Tibial artery (tissue), 4 donors: ENCODE measurements around the gene SUSD6.
A peak's percentile ranks its signal among the peaks of the same experiment; 100 is the strongest.

Experiments used
- DNase-seq, 2 donors: peaks; one replicate each; pipeline ENCODE4 v3.0.0-alpha.2; 2019
- H3K27ac ChIP-seq, 2 donors: fragments of 200-600 bp; sonication (generic) in 1 of 2; 1 replicate in 1 of 2; 2 replicates in 1 of 2; pipeline ENCODE4 v1.5.1; 2018 to 2019; ENCODE audit warnings: mild to moderate bottlenecking in 1 of 2
- H3K27me3 ChIP-seq, 2 donors: fragments of 200-600 bp; sonication (generic) in 1 of 2; one replicate each; pipeline versions ENCODE4 v1.5.1 to v1.6.0; 2016 to 2019
- H3K36me3 ChIP-seq, 3 donors: fragments of 200-600 bp; sonication (generic) in 2 of 3; one replicate each; pipeline ENCODE4 v1.5.1; 2016 to 2019; ENCODE audit warnings: mild to moderate bottlenecking in 2 of 3
- H3K4me1 ChIP-seq, 4 donors: fragments of 200-600 bp; sonication (generic) in 2 of 4; 1 replicate in 3 of 4; 2 replicates in 1 of 4; pipeline ENCODE4 v1.5.1; 2016 to 2019
- H3K4me3 ChIP-seq, 2 donors: fragments of 200-600 bp; sonication (generic) in 1 of 2; 1 replicate in 1 of 2; 2 replicates in 1 of 2; pipeline ENCODE4 v1.5.1; 2018 to 2019; ENCODE audit warnings: mild to moderate bottlenecking in 2 of 2
- H3K9me3 ChIP-seq, 3 donors: fragments of 200-600 bp; sonication (generic) in 1 of 3; one replicate each; pipeline ENCODE4 v1.5.1; 2016 to 2019
- intact Hi-C: fragments of 100-400 bp; cut with DNase I; formaldehyde crosslinking; loops from one replicate; pipeline ENCODE4 v1.15.0; 2023; ENCODE audit warnings: low total_unique reads
- TF ChIP-seq, protein P1 (sequence below), 2 experiments: fragments of 200-600 bp in 1 of 2; fragments of 450-650 bp in 1 of 2; IDR thresholded peaks; one replicate each; pipeline ENCODE4 v1.5.1; 2017 to 2019; ENCODE audit warnings: antibody characterized with exemption in 2 of 2, mild to moderate bottlenecking in 1 of 2, moderate library complexity in 1 of 2

SUSD6 gene, protein sequence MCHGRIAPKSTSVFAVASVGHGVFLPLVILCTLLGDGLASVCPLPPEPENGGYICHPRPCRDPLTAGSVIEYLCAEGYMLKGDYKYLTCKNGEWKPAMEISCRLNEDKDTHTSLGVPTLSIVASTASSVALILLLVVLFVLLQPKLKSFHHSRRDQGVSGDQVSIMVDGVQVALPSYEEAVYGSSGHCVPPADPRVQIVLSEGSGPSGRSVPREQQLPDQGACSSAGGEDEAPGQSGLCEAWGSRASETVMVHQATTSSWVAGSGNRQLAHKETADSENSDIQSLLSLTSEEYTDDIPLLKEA

DNA sequence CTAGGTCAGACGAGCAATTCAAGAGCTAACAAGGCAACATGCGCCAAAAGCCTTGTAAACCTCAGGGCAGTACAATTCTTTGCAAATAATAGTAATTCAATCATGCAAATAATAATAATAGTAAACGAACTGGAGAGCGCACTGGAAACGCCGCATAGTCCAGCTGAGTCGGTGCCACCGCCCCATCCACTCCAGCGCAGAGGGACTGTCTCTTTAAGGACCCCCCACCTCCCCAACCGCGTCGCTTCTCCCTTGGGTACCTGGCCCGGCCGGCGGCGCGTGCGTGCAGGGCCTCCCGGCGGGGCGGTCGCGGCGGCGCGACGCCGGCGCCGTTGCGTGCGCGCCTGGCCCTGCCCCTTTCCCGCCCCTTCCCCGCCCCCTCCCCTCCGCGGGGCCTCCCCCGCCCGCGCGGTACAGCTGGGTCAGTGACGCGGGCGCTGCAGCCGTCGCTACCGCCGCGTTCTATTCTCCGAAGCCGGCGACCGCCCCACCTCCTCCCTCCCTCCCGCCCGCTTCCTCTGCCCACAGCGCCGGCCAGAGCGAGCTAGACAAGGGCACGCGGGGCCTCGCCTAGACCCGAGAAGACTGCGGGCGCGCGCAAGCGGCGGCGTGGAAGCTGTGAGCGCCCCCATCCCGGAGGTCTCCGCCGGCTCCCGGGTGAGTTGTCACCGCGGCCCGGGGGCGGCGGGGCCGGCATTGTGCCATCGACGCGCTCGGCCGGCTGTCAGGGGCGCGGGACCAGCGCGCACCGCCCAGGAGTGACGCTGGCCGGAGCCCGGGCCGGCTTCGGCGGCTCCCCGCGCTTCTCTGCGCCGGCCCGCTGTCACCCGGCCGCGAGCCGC lies at the start of gene SUSD6:
Gene SUSD6, plus strand, starts transcription at position 425 of the 842 bp plus-strand sequence. CDS start 46,997 bp downstream, outside the sequence.
- TF ChIP-seq, protein P1, sequence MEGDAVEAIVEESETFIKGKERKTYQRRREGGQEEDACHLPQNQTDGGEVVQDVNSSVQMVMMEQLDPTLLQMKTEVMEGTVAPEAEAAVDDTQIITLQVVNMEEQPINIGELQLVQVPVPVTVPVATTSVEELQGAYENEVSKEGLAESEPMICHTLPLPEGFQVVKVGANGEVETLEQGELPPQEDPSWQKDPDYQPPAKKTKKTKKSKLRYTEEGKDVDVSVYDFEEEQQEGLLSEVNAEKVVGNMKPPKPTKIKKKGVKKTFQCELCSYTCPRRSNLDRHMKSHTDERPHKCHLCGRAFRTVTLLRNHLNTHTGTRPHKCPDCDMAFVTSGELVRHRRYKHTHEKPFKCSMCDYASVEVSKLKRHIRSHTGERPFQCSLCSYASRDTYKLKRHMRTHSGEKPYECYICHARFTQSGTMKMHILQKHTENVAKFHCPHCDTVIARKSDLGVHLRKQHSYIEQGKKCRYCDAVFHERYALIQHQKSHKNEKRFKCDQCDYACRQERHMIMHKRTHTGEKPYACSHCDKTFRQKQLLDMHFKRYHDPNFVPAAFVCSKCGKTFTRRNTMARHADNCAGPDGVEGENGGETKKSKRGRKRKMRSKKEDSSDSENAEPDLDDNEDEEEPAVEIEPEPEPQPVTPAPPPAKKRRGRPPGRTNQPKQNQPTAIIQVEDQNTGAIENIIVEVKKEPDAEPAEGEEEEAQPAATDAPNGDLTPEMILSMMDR (IDR thresholded peaks at IDR 0.05) = no peak
- intact Hi-C loops = loop anchor here (10.0 kb wide), 1 partner anchor 53 kb away; no protein-coding TSS in a partner anchor
- H3K4me1 ChIP-seq = peaks cover 0 to 51% (median 44%) of the 10 kb centered on the region in 4 donors
- peak; percentile 89 to 95 for DNase-seq
- H3K36me3 ChIP-seq = no peaks in the 10 kb centered on the region
- peak within 1 kb of the TSS; percentile 92 to 97 for H3K27ac ChIP-seq
- no peaks in the 10 kb centered on the region for H3K27me3 ChIP-seq
- peak within 1 kb of the TSS; percentile 83 to 91 for H3K4me3 ChIP-seq
- no peaks in the 10 kb centered on the region for H3K9me3 ChIP-seq

DNA sequence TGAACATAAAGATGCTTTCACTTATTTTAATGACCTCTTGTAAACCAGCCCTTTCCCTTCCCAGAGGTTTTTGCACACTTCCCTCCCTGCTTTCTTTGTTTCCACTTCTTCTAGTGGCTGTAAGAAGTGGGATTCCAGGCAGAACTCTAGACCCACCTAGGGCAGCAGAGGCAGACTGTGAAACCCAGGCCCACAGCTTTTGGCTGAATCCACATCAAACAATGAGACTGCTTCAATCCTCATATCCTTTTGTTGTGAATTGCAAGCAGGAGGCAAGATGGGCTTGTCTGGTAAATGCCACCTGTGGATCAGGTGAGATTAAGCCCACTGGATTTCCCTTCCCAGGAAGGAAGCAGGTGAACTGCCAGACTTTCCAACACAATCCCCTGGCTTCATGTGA lies 49.5 kb upstream of the SUSD6 start:
- intact Hi-C loops = no loop called here
- Histone ChIP-seq H3K27me3 (peaks cover 0 to 48% of the 10 kb centered on the region in 2 donors), H3K4me3 (no peak overlapping the region), H3K4me1 (no peaks in the 10 kb centered on the region), H3K36me3 (no peaks in the 10 kb centered on the region), H3K27ac (no peak overlapping the region), H3K9me3 (no peaks in the 10 kb centered on the region)
- no peak for DNase-seq
- TF ChIP-seq, protein P1 (IDR thresholded peaks at IDR 0.05) = no peak

DNA sequence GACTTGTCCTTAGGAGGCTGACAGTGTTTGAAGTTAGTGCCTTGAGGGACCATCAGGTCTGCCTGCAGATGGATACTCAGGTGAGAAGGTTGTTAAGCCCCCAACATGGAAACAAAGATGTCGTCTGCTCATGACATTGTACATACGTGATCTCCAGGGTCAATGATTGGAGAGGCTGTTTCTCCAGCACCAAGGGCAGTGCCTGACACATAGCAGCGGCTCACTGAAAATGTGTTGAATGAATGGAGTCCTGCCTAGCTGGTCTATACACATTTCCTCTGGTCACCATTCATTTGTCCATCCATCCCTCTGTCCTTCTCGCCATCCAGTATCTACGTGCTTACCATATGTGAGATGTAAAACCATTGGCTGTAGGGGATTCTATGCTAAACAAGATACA lies 43.8 kb upstream of the SUSD6 start:
- TF ChIP-seq, protein P1 (IDR thresholded peaks at IDR 0.05) = no peak
- Histone ChIP-seq H3K9me3 (no peaks in the 10 kb centered on the region), H3K36me3 (no peaks in the 10 kb centered on the region), H3K27ac (no peak overlapping the region), H3K4me3 (no peak overlapping the region), H3K27me3 (peaks cover 3 to 83% of the 10 kb centered on the region in 2 donors), H3K4me1 (peaks cover 0 to 16% (median 13%) of the 10 kb centered on the region in 4 donors)
- DNase-seq = no peak
- intact Hi-C loops = no loop called here

DNA sequence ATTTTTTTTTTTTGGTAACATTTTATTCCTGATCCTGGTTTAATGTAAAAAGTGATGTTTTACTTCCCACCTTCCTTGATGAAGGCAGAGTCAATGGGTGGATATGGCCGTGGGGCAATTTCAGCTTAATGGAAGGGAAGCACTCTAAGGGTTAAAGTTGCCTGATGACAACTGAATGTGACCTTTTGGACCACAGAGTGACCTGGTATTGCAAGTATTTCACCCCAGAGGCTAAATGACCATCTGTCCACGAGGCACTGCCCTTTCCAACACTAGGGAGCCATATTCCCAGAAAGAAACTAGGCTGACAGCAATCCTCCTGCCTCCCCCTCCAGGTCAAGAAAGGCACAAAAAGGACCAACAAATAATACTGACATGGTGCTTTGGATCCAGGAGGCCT lies 41.5 kb upstream of the SUSD6 start:
- Histone ChIP-seq H3K27ac (no peak overlapping the region), H3K9me3 (no peaks in the 10 kb centered on the region), H3K27me3 (peaks cover 4 to 91% of the 10 kb centered on the region in 2 donors), H3K36me3 (no peaks in the 10 kb centered on the region), H3K4me3 (no peak overlapping the region), H3K4me1 (peaks cover 0 to 39% (median 34%) of the 10 kb centered on the region in 4 donors)
- DNase-seq = no peak
- intact Hi-C loops = loop anchor here (10.0 kb wide), 1 partner anchor 325 kb away; no protein-coding TSS in a partner anchor
- TF ChIP-seq, protein P1 (IDR thresholded peaks at IDR 0.05) = no peak

DNA sequence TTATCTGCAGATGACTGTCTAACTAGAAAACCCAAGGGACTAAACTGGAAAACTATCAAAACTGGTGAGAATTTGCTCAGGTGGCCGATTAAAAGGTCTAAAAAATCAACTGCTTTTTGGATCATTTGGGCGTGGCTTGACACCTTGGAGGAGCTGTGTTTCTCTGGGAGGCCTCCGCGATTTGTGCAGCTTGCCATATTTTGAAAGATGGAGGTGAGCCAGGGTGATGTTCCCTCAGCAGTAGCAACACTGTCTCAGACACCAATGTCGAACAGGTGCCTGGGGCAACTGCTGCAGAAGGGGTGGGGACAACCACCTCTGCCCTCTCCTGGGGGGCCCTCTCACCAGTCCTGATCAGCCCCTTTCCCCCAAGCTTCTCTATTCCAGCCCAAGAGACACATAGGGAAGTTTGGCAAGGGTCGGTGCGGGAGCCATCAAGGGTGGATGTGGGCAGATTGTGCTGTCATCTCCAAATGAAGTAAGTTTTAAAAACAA lies 40.5 kb upstream of the SUSD6 start:
- Histone ChIP-seq H3K27ac (no peak overlapping the region), H3K9me3 (no peaks in the 10 kb centered on the region), H3K4me1 (peaks cover 0 to 40% (median 34%) of the 10 kb centered on the region in 4 donors), H3K36me3 (no peaks in the 10 kb centered on the region), H3K4me3 (no peak overlapping the region), H3K27me3 (peaks cover 4 to 91% of the 10 kb centered on the region in 2 donors)
- intact Hi-C loops = loop anchor here (10.0 kb wide), 1 partner anchor 326 kb away; no protein-coding TSS in a partner anchor
- no peak for DNase-seq
- TF ChIP-seq, protein P1 (IDR thresholded peaks at IDR 0.05) = no peak
